OCI-LY3 (cell line): ENCODE data around the gene MGAT4B.

Experiments
- H2AFZ ChIP-seq: fragments of 200-600, 300-600 bp; shearing (Covaris generic); 2 replicates; pipeline ENCODE4 v1.6.0; 2014; ENCODE audit warnings: antibody characterized with exemption, low read depth, low read length
- H3K27ac ChIP-seq: fragments of 200-600, 300-600 bp; sonication (generic); 2 replicates; pipeline ENCODE4 v1.5.1; 2014; ENCODE audit warnings: mild to moderate bottlenecking, low read length, moderate library complexity, mixed read lengths
- H3K27me3 ChIP-seq: fragments of 200-600, 300-600 bp; sonication (generic); 2 replicates; pipeline ENCODE4 v1.6.1; 2014; ENCODE audit warnings: low read depth, low read length, mixed read lengths
- H3K36me3 ChIP-seq: fragments of 200-600, 300-600 bp; sonication (generic); replicated peaks from 2 replicates; pipeline ENCODE3; 2014; ENCODE audit warnings: low read depth, low read length, mixed read lengths
- H3K4me1 ChIP-seq: fragments of 300-600, 200-600 bp; sonication (generic); 2 replicates; pipeline ENCODE4 v1.6.1; 2014; ENCODE audit warnings: low read length, mixed read lengths
- H3K4me2 ChIP-seq: fragments of 200-600, 300-600 bp; sonication (generic); 2 replicates; pipeline ENCODE4 v1.6.1; 2014; ENCODE audit warnings: low read length, mixed read lengths
- H3K4me3 ChIP-seq: fragments of 300-600, 200-600 bp; sonication (generic); 2 replicates; pipeline ENCODE4 v1.5.1; 2014; ENCODE audit warnings: antibody characterized with exemption, mild to moderate bottlenecking, low read length, moderate library complexity
- H3K79me2 ChIP-seq: fragments of 300-600, 200-600 bp; shearing (Covaris generic); 2 replicates; pipeline ENCODE4 v1.6.1; 2014; ENCODE audit warnings: mild to moderate bottlenecking, low read length, mixed read lengths
- H3K9ac ChIP-seq: fragments of 300-600, 200-600 bp; shearing (Covaris generic); 2 replicates; pipeline ENCODE4 v1.6.0; 2014; ENCODE audit warnings: mild to moderate bottlenecking, low read length, moderate library complexity
- H3K9me3 ChIP-seq: fragments of 200-600, 300-600 bp; shearing (Covaris generic); 2 replicates; pipeline ENCODE4 v1.6.1; 2014; ENCODE audit warnings: low read length, mixed read lengths; ENCODE audit not compliant: insufficient read depth
- H4K20me1 ChIP-seq: fragments of 200-600, 300-600 bp; sonication (generic); 2 replicates; pipeline ENCODE4 v1.6.1; 2016; ENCODE audit warnings: low read length, mixed read lengths; ENCODE audit not compliant: insufficient read depth
- EZH2phosphoT487 ChIP-seq: fragments of 200-600 bp; shearing (Covaris generic); IDR thresholded peaks from 2 replicates; pipeline ENCODE4 v1.6.1; 2018; ENCODE audit warnings: antibody characterized with exemption, mixed run types, low read depth
- TF ChIP-seq, protein P1 (sequence below): fragments of 200-600, 300-600 bp; sonication (generic); IDR thresholded peaks from 2 replicates; pipeline ENCODE4 v1.5.1; 2014; ENCODE audit warnings: antibody characterized with exemption, low read length, low read depth

Gene MGAT4B

DNA sequence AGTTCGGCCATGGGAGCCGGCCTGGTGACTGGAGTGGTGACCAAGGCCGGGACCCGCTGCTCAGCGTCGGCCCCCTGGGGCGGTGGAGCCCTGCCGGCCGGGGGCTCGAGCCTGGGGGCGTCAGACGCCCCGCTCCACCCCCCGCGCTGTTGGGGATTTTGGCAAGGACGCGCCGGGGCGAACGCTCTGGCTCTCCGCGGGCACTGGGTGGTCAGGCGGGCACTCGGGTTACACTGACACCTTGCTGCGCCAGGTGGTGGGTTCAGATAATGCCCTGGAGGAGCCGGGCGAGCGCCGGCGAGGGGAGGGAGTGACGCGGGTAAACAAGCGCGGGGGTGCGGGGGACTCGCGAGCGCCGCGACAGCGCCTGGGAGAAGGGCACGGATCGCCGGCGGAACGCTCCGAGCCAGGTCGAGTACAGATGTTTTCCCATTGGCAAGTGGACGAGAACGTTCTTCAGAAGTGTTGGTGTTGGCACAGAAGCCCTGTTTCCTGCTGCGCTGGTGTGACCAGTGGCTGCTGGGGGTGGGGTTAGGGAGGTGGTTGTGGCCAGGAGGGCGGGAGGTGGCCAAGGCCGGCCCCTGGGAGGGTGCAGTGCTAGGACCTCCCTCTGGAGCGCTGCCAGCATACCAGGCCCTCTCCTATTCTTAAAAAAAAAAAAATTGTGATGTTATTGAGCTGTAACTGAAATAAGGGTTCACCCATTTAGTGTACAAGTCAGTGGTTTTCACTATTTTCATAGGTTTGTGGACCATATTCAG lies 14.8 kb upstream of the MGAT4B start:
- peaks cover 34% of the 10 kb centered on the region for H3K4me1 ChIP-seq

DNA sequence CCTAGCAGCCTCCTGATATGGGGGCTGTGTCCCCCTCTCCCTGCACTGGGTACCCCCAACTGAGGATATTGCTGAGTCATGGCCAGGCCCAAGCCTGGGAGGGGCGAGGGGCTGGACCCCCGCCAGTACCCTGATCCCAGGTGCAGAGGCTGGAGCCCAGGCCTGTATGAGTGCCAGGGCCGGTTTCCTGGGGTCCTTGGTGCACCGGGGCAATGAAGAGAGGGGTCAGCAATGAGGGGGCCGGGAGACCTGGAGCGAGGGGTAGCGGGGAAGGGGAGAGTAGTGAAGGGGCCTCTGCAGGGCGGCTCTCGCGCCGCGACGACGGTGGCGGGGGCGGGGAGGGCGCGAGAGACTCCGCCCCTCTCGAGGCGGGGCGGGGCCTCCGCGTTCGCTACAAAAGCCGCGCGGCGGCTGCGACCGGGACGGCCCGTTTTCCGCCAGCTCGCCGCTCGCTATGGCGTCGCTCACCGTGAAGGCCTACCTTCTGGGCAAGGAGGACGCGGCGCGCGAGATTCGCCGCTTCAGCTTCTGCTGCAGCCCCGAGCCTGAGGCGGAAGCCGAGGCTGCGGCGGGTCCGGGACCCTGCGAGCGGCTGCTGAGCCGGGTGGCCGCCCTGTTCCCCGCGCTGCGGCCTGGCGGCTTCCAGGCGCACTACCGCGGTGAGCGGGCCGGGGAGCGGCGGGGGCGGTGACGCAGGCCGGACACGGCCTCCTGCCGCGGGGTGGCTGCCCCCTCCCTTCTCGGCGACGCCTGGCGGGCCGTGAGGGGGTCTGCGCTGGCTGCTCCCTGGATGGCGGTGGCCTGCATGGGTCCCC lies 14.0 kb upstream of the MGAT4B start, which contains the start of gene SQSTM1:
Gene SQSTM1 (plus strand): TSS at position 423 of the 815 bp plus-strand sequence. CDS start 32 bp downstream, at position 455.
- H3K27me3 ChIP-seq = no peaks in the 10 kb centered on the region
- no peak within 1 kb of the TSS for H2AFZ ChIP-seq
- H3K27ac ChIP-seq = peak within 1 kb of the TSS; percentile 87
- peaks cover 64% of the 10 kb centered on the region for H3K79me2 ChIP-seq
- H3K4me1 ChIP-seq = peaks cover 34% of the 10 kb centered on the region
- peak within 1 kb of the TSS; percentile 93 for H3K9ac ChIP-seq
- peaks cover 44% of the 10 kb centered on the region for H4K20me1 ChIP-seq
- no peak for TF ChIP-seq EZH2phosphoT487
- H3K9me3 ChIP-seq = no peaks in the 10 kb centered on the region
- peaks cover 38% of the 10 kb centered on the region for H3K36me3 ChIP-seq
- H3K4me2 ChIP-seq = peak within 1 kb of the TSS; percentile 95
- H3K4me3 ChIP-seq = peak within 1 kb of the TSS; percentile 91

More for the DNA sequence above, 14.8 kb upstream of the MGAT4B start:
- Histone ChIP-seq H2AFZ (no peak overlapping the region), H3K27ac (peak overlapping the region; percentile 87), H3K9me3 (no peaks in the 10 kb centered on the region), H3K4me2 (peak overlapping the region; percentile 63), H4K20me1 (peaks cover 46% of the 10 kb centered on the region), H3K36me3 (peaks cover 41% of the 10 kb centered on the region), H3K79me2 (peaks cover 67% of the 10 kb centered on the region), H3K4me3 (peak overlapping the region; percentile 91), H3K27me3 (no peaks in the 10 kb centered on the region), H3K9ac (peak overlapping the region; percentile 93)
- TF ChIP-seq EZH2phosphoT487 = no peak
- TF ChIP-seq, protein P1, sequence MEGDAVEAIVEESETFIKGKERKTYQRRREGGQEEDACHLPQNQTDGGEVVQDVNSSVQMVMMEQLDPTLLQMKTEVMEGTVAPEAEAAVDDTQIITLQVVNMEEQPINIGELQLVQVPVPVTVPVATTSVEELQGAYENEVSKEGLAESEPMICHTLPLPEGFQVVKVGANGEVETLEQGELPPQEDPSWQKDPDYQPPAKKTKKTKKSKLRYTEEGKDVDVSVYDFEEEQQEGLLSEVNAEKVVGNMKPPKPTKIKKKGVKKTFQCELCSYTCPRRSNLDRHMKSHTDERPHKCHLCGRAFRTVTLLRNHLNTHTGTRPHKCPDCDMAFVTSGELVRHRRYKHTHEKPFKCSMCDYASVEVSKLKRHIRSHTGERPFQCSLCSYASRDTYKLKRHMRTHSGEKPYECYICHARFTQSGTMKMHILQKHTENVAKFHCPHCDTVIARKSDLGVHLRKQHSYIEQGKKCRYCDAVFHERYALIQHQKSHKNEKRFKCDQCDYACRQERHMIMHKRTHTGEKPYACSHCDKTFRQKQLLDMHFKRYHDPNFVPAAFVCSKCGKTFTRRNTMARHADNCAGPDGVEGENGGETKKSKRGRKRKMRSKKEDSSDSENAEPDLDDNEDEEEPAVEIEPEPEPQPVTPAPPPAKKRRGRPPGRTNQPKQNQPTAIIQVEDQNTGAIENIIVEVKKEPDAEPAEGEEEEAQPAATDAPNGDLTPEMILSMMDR = no peak

DNA sequence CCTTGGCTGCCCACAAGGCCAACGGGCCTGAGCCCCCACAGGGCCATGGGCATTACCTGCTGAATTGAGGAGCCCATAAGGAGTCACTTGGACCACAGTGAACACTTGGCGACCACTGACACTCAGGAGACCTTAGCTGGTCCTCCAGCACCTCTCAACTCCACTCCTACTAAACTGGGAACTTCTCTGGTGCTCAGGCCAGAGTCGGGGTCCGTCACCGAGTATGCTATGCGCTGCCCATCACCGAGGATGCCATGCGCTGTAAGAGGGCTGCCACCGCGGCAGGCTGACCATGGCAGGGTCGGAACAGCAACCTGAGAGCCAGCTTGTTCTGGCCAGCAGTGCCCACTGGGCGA lies 13.4 kb upstream of the MGAT4B start:
- Histone ChIP-seq H3K9me3 (no peaks in the 10 kb centered on the region), H3K4me1 (peaks cover 34% of the 10 kb centered on the region), H3K36me3 (peaks cover 35% of the 10 kb centered on the region), H2AFZ (no peak overlapping the region), H3K9ac (peak overlapping the region; percentile 93), H3K27ac (peak overlapping the region; percentile 87), H3K4me2 (peak overlapping the region; percentile 95), H3K4me3 (peak overlapping the region; percentile 91), H3K27me3 (no peaks in the 10 kb centered on the region), H4K20me1 (peaks cover 38% of the 10 kb centered on the region), H3K79me2 (peaks cover 58% of the 10 kb centered on the region)
- TF ChIP-seq, protein P1 = no peak
- no peak for TF ChIP-seq EZH2phosphoT487

DNA sequence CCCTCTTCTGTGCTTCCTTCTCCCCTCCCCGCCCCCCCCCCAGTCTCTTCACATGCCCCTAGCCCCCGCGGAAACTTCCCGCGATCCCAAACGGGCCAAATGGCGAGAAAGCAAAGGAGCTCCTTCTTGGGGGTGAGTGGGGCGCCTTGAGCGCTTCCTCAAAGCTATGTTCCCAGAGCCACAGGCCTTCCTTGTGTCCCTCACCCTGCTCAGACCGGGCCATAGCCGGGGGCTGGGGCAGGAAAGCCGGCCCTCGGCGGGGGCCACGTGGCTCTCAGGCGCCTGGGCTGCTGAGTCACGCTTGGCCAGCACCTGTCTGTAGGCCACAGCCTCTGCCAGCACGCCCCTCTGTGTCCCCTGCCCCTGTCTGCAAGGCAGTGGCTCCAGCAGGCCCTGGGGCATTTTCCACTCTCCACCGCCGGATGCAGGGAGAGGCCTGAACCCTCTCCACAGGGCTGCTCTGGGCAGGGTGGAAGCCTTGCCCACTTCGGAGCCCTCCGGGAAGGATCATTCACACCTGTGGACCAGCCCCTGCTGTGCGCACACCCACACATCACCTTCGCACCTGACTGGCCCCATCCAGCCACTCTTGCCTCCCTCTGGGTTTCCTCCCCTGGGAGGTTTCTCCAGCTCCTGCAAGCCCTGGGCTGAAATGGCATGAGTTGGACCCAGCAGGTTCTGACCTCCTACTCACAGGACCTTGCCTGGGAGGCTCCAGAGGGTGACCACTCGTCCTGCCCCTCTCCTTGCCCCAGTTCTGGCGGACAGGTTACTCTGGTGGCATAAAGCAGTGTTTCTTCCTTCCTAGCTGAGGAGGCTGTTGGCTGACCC lies 12.8 kb upstream of the MGAT4B start:
- H3K4me1 ChIP-seq = peaks cover 34% of the 10 kb centered on the region
- H3K36me3 ChIP-seq = peaks cover 34% of the 10 kb centered on the region
- H3K4me3 ChIP-seq = peak overlapping the region; percentile 91
- peaks cover 32% of the 10 kb centered on the region for H4K20me1 ChIP-seq
- H3K9ac ChIP-seq = peak overlapping the region; percentile 93
- H3K4me2 ChIP-seq = peak overlapping the region; percentile 95
- H3K27ac ChIP-seq = peak overlapping the region; percentile 87
- peaks cover 52% of the 10 kb centered on the region for H3K79me2 ChIP-seq
- no peak overlapping the region; the same call in 1 of the 2 replicates for H2AFZ ChIP-seq
- H3K9me3 ChIP-seq = no peaks in the 10 kb centered on the region
- no peaks in the 10 kb centered on the region for H3K27me3 ChIP-seq
- TF ChIP-seq EZH2phosphoT487 = no peak
- TF ChIP-seq, protein P1 = no peak
